ENCODE data around the gene KANSL3. TPM values are rescaled to one million over a fixed set of nuclear protein-coding genes. Genes with fewer than 3 reads are reported as not detected.

KANSL3 gene
- total and polyA plus RNA-seq, 2 donors (not counting 3 experiments of a cell fraction or from before 2014, with no cell fraction given), result 27.7 to 36.9 TPM

DNA sequence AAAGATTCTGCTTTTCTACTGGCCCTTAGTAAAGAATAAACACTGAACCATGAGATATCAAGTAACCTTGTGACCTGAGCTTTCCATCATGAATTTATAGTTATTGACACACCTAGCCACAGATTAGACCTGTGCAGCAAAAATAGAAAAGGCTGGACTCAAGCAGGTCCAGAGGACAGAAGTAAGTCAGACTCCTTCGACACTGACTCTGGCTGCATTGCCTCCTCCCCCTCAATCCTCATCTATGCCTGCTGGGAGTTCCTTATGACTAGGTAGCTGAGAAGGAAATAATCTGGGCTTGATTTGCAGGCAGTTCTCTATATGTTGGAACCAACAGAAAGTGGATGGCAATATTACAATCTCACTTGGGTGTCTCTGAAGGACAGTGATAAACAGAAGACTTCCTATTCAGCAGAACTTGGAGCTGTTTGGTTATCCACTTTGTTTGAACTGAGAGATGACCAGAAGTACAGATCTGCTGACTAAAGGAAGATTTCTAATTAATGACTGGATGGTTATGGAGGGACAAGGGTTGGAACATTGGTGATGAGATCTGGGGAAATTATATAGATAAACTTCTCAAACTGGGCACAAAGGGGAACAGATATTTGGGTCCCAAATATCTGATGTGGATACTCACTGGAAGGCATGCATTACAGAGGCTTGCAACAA lies 62.2 kb downstream of the KANSL3 start:
- H3K4me1 ChIP-seq (ENCODE audit: control insufficient read depth, extremely low read depth, insufficient read depth, low read length), result no peaks in the 10 kb centered on the region
- TF ChIP-seq GATA2 (IDR thresholded peaks at IDR 0.05; ENCODE audit: insufficient read depth, insufficient read length, low read depth, low read length) (no peak), EZH2 (IDR thresholded peaks at IDR 0.05; ENCODE audit: borderline replicate concordance, low read depth, low read length, severe bottlenecking) (no peak), POLR2A (IDR thresholded peaks at IDR 0.05; ENCODE audit: low read depth, low read length) (no peak), POLR2AphosphoS5 (IDR thresholded peaks at IDR 0.05; ENCODE audit: insufficient read depth, low read depth, low read length) (no peak), JUN (IDR thresholded peaks at IDR 0.05; ENCODE audit: borderline replicate concordance, insufficient read depth, insufficient read length, low read depth) (no peak), MYC (IDR thresholded peaks at IDR 0.05; ENCODE audit: low read depth, low read length) (no peak), FOS (IDR thresholded peaks at IDR 0.05; ENCODE audit: borderline replicate concordance, insufficient read depth, low read length) (no peak)
- TF ChIP-seq, protein P1, sequence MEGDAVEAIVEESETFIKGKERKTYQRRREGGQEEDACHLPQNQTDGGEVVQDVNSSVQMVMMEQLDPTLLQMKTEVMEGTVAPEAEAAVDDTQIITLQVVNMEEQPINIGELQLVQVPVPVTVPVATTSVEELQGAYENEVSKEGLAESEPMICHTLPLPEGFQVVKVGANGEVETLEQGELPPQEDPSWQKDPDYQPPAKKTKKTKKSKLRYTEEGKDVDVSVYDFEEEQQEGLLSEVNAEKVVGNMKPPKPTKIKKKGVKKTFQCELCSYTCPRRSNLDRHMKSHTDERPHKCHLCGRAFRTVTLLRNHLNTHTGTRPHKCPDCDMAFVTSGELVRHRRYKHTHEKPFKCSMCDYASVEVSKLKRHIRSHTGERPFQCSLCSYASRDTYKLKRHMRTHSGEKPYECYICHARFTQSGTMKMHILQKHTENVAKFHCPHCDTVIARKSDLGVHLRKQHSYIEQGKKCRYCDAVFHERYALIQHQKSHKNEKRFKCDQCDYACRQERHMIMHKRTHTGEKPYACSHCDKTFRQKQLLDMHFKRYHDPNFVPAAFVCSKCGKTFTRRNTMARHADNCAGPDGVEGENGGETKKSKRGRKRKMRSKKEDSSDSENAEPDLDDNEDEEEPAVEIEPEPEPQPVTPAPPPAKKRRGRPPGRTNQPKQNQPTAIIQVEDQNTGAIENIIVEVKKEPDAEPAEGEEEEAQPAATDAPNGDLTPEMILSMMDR (IDR thresholded peaks at IDR 0.05; ENCODE audit: extremely low read depth in 1 of 2, insufficient read depth in 1 of 2, low read depth in 1 of 2, low read length in 2 of 2), result no peak
- TF ChIP-seq, protein P2, sequence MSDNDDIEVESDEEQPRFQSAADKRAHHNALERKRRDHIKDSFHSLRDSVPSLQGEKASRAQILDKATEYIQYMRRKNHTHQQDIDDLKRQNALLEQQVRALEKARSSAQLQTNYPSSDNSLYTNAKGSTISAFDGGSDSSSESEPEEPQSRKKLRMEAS (IDR thresholded peaks at IDR 0.05; ENCODE audit: insufficient read depth, insufficient read length), result no peak
- FAIRE-seq (no peak), DNase-seq (ENCODE audit: low read depth, low spot score) (no peak)
- H3K27me3 ChIP-seq (ENCODE audit: control insufficient read depth in 2 of 2, insufficient read depth in 2 of 2, low read length in 2 of 2), result no peaks in the 10 kb centered on the region
- no TSS peak for BruUV-seq (replicated peaks)
- H3K9me1 ChIP-seq (replicated peaks; ENCODE audit: control insufficient read depth, extremely low read depth, insufficient read depth, low read length), result no peaks in the 10 kb centered on the region
- no peak overlapping the region for H3K9ac ChIP-seq (replicated peaks; ENCODE audit: extremely low read depth, insufficient read depth, low read length)
- H3K4me3 ChIP-seq (replicated peaks in 1 of 3; ENCODE audit: insufficient read depth in 1 of 3, low read depth in 1 of 3, low read length in 3 of 3), result no peak overlapping the region
- ChIA-PET CTCF (no interaction called here), POLR2A (no interaction called here)
- H3K79me2 ChIP-seq (ENCODE audit: control insufficient read depth, insufficient read depth, low read length), result no peaks in the 10 kb centered on the region
- no peaks in the 10 kb centered on the region for H3K36me3 ChIP-seq (ENCODE audit: control insufficient read depth in 2 of 2, extremely low read depth in 1 of 2, insufficient read depth in 2 of 2, low read length in 2 of 2)
- H3K27ac ChIP-seq (ENCODE audit: insufficient read depth, low read depth, low read length), result no peak overlapping the region
- H4K20me1 ChIP-seq (replicated peaks; ENCODE audit: control insufficient read depth, extremely low read depth, insufficient read depth, low read length), result no peaks in the 10 kb centered on the region
- intact Hi-C loops (cut with micrococcal nuclease) (no loop called here), dilution Hi-C loops (cut with MboI; ENCODE audit: extremely low pct_ligation_motif_present, low sequenced_read_pairs) (no loop called here)
- no peak overlapping the region for H3K4me2 ChIP-seq (ENCODE audit: insufficient read depth, low read length)
- no peak overlapping the region for H2AFZ ChIP-seq (ENCODE audit: low read depth, low read length)
- no peaks in the 10 kb centered on the region for H3K9me3 ChIP-seq (replicated peaks; ENCODE audit: control insufficient read depth, insufficient read depth, low read length)

Measured in endothelial cell of umbilical vein (primary cell).